Activated CD4-positive, alpha-beta T cell treated with anti-CD3 and anti-CD28 coated beads for 4 hours (primary cell): ENCODE data around the gene STK17B.
"Not testable (repeated sequence)": the region's sequence is repeated elsewhere in the genome, so short reads cannot be mapped to it uniquely, and the experiment has no call there.

Experiments used
- DNase-seq, 2 donors: peaks; one replicate each; pipeline ENCODE4 v3.0.0-alpha.2; 2020

STK17B gene

DNA sequence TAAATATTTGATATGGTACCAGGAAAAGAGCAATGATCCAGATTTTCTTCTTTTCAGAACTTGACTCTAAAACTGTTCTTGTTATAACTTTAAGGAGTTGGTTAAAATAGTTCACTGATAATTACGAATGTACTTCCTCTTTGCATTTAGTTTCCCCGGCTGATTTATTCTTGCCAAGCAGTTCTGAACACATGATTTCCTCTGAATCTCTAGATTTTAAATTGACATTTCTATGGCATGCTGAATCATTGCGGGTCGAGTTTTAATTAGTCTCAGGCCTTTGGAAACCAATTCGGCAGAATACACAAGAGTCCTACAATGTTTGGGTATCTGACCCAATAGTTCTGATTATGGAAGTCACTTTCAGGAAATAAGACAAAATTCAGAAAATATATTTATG lies 65.4 kb downstream of the STK17B start:
- no peak for DNase-seq

DNA sequence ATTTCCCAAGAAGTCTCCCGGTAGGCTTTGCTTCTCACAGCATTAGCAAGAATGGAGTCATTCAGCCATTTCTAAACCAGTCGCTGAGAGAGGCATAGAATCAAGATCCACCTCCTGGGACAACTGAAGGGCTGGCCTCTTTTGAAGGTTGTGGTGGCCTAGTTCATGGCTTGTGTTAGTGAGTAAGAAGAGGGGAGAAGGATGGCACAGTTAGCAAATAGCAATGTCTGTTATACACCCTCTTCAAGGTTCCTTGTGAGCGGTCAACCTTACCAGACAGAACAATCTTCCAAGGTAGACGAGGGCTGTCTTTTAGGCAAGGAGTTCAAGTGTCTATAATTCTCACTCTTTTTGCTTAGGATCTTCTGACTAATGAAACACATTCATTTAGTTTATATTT lies 67.3 kb downstream of the STK17B start:
- DNase-seq: no peak

DNA sequence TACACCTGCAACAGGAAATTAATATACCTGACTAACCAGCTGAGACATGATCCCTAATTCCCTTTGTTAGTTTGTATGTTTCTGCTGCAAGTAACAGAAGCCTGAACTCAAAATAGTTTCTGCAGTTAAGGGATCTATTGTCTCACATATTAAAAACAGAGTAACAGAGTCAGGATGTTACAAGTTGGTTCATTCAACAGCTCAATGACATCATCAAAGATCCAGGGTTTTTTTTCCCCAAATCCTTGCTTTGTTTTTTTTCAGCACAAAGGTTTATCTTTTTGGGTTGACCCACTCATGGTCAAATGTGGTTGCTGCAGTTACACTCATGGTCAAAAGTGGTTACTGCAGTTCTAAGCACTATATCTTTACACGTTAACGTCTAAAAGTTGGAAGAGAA lies 67.8 kb downstream of the STK17B start:
- DNase-seq: no peak

DNA sequence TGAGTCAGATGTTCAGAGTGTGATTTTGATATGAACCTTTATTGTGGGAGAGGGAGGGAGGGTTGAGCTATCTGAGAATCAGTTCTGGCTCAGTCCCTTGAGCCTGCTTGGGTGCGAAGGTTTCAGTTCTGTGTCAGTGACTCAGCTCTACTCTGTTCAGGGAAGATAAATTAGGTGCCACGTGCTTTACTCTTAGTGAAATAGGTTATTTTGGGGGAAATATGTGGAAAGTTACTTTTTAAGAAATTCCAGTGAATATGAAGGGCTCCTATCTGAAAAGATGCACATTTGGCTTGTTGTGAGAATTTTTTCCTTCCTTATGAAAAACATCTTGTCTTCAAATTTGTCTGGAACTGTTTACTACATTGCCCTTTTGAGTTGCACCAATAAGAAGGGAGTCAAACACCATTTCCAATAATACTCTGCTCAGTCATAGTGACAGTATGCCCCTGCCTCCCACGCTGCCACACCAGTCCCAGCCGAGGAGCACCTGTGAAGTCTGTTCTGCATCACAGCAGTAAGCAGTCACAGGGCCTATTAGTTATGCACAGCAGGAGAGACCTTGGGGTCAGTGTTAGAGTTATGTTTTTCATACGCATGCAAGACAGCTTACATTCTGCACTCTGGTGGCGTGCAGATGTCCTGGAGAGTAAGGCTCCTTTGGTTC lies 69.9 kb downstream of the STK17B start:
- DNase-seq: peak; percentile 21 to 25

DNA sequence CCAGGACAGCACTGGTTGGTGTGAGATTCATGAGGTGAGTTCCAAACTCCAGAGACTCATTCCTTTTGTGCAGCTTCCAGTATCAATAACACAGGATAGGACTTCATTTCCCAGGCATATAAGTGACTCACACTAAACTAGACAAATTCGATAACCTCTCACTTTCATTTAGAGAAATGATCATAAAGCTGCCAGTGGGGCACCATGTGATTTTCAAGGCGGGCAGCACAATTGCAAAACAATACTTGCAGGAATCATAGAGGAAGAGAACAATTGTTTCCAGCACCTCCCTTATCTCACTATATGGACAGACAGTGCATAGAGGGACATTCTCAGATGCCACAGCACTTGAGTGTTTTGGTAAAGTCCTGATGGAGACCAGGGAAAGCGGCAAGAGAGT lies 71.5 kb downstream of the STK17B start:
- DNase-seq: no peak

DNA sequence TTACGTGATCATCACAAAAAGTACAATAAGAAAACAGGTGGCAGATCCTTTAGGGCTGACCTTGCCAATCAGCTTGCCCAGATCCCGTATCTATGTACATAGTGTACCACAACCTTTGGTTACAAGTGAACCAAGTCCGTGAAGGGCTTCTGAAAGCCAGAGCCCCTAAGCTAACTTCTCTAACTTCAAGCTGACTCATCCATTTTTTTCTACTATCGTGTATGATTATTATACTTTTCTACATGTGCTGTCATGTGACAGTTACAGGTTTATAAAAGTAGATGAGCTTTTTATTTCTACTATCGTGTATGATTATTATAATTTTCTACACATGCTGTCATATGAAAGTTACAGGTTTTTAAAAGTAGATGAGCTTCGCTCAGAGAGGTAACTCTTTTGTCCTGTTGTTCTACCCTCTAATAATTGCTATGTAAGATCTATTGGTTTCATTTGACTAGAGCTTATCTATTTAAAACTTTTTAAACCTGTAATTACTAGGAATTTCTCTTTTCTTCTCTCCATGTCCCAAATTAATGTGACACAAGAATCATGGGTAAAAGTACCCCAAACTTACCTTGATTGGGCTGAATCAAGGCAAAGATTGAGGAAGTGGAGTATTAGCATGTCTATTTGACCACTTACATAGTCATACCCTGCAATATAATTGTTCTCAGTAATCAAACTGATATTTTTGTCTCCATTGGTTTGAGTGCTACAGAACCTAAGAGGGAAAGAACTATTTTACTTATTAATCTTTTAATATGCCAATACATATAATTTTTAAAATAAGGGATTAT lies 73.3 kb downstream of the STK17B start:
- DNase-seq: no peak

DNA sequence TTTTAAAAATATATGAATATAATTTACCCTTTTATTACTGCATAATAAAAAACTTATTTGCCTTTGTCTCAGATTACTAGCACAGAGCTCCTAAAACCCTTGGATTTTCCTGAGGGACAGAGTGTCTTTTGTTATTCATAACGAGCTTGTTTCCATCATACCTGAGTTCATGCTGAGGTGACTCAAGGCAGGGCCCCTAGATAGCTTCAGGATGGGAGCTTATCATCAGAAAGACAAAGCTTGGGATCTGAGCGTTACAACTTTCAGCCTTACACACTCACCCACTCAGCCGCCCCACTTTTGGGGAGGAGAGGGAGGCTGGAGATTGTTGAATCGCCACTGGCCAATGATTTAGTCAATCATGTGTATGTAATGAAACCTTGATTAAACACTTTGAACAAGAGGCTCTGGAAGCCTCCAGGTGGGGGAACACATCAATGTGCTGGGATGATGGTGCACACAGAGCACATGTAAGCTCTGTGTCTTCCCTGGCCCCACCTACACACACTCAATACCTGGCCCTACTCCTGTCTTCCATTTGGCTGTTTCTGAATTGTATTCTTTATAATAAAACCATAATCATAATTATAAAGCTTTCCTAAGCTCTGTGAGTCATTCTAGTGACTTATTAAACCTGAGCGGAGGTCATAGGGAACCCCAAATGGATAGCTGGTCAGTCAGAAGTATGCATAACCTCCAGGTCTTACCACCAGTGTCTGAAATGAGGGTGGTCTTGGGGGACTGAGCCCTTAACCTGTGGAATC lies 74.2 kb downstream of the STK17B start:
- DNase-seq: no peak

DNA sequence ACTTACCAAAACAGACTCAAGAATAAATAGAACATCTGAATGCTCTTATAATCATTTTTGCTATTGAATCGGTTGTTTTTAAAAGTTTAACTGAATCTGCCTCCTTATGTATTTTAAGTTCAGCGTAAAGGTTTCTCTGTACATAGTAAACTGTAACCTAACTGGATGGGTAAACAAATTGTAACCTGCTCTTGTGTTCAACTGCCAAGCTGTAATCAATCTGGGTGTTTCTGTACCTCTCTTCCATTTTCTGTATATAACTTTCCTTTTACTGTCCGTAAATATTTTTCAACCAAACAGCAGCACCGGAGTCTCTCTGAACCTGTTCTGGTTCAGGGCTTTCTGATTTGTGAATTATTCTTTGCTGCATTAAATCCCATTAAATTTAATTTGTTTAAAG lies 75.1 kb downstream of the STK17B start:
- DNase-seq: no peak

DNA sequence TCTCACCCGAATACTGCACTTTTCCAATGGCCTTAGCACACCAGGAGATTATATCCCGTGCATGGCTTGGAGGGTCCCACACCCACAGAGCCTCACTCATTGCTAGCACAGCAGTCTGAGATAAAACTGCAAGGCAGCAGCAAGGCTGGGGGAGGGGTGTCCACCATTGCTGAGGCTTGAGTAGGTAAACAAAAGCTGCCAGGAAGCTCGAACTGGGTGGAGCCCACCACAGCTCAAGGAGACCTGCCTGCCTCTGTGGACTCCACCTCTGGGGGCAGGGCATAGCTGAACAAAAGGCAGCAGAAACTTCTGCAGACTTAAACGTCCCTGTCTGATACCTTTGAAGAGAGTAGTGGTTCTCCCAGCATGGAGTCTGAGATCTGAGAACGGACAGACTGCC lies 81.9 kb downstream of the STK17B start:
- DNase-seq: not testable (repeated sequence)

DNA sequence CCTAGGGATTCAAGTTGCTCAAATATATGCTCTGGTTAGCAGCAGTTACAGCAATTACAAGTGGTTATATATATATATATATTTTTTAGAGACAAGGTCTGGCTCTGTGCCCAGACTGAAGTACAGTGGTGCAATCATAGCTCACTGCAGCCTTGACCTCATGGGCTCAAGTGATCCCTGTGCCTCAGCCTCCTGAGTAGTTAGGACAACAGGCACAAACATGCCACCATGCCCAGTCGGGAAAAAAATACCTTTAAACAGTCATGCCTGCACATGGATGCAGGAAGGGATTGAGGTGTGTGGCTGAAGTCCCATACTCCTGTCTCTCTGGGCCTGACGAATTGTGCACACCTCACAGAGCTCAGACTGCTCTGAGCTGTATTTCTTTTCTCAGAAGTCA lies 83.2 kb downstream of the STK17B start:
- no peak for DNase-seq

DNA sequence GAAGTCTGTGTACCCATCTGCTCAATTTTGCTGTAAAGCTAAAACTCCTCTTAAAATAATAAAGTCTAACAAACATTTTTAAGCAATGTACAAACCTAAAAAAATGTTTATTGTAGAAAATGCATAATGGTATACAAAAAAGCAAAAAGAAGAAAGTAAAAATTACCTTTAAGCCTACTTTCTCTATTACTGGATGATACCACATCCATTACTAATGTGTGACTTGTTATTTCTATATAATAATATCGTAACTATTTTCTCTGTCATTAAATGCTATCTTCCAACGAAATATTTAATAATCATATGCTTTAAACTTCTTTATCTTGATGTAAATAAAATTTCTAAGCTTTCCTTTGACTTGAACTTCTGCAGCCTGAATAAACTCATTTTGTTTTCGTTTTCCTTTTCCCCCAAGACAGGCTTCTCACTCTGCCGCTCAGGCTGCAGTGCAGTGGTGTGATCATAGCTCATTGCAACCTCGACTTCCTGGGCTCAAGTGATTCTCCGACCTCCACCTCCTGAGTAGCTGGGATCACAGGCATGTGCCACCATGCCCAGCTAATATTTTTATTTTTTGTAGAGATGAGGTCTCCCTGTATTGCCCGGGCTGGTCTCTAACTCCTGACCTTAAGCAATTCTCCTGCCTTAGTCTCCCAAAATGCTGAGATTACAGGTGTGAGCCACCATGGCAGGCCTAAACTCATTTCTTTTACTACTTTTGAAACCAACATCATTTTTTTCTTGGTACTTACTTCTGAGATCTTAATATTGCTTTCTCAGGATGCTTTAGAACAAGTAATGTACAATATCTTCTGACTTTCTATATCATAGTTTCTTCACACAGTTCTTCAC lies 84.6 kb downstream of the STK17B start:
- no peak for DNase-seq

DNA sequence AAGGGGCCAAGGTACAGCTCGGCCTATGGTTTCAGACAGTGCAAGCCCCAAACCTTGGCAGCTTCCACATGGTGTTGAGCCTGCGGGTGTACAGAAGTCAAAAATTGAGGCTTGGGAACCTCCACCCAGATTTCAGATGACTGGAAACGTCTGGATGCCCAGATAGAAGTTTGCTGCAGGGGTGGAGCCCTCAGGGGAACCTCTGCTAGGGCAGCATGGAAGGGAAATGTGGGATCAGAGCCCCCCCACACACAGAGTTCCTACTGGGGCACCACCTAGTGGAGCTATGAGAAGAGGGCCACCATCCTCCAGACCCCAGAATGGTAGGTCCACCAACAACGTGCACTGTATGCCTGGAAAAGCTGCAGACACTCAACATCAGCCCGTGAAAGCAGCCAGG lies 87.8 kb downstream of the STK17B start:
- DNase-seq: no peak
